Renal pelvis (tissue), 4 donors: ENCODE measurements around the gene SIAH2. TPM values are rescaled to one million over a fixed set of nuclear protein-coding genes. Genes with fewer than 3 reads are reported as not detected.

Experiments used
- DNase-seq: peaks from one replicate; pipeline ENCODE4 v3.0.0-alpha.2; 2013
- polyA plus RNA-seq, 3 donors: library from polyadenylated mRNA; unstranded; fragments of 120-200 nt; gene quantifications; one replicate each; pipeline ENCODE4 v1.2.1, GENCODE V29; 2013; ENCODE audit not compliant: insufficient read length in 3 of 3

Gene SIAH2
- polyA plus RNA-seq, 3 donors, result 16.4 to 18.4 (median 16.7) TPM

GRCh38 chr3:150783920-150784746 lies 21.2 kb upstream of the SIAH2 start:
- no peak for DNase-seq

GRCh38 chr3:150783316-150783715 lies 20.3 kb upstream of the SIAH2 start:
- DNase-seq, result no peak

GRCh38 chr3:150779402-150779858 lies 16.5 kb upstream of the SIAH2 start:
- DNase-seq, result no peak

- no peak for DNase-seq
Observed at GRCh38 chr3:150778793-150779401, 15.9 kb upstream of the SIAH2 start.

- no peak for DNase-seq
Observed at GRCh38 chr3:150775001-150775599, 12.1 kb upstream of the SIAH2 start.

- DNase-seq, result no peak
Observed at GRCh38 chr3:150773616-150774192, 10.7 kb upstream of the SIAH2 start.

GRCh38 chr3:150771600-150771999 lies 8.6 kb upstream of the SIAH2 start:
- no peak for DNase-seq

GRCh38 chr3:150770681-150771080 lies 7.7 kb upstream of the SIAH2 start:
- no peak for DNase-seq

- no peak for DNase-seq
Observed at GRCh38 chr3:150766742-150767141, 3.8 kb upstream of the SIAH2 start.

- no peak for DNase-seq
Observed at GRCh38 chr3:150765949-150766720, 3.2 kb upstream of the SIAH2 start.

- no peak for DNase-seq
Observed at GRCh38 chr3:150764967-150765366, 2.0 kb upstream of the SIAH2 start.

- no peak for DNase-seq
Observed at GRCh38 chr3:150764566-150764965, 1.6 kb upstream of the SIAH2 start.

- DNase-seq, result peak; percentile 45
Observed at GRCh38 chr3:150763841-150764483, 993 bp upstream of the SIAH2 start.

- DNase-seq, result no peak
Observed at GRCh38 chr3:150762662-150763121, 277 bp downstream of the SIAH2 start.

GRCh38 chr3:150761831-150762661 lies 923 bp downstream of the SIAH2 start:
- peak; percentile 41 for DNase-seq

GRCh38 chr3:150760431-150761200 lies 2.4 kb downstream of the SIAH2 start:
- DNase-seq, result no peak

- no peak for DNase-seq
Observed at GRCh38 chr3:150759947-150760346, 3.0 kb downstream of the SIAH2 start.

GRCh38 chr3:150759319-150759718 lies 3.6 kb downstream of the SIAH2 start:
- DNase-seq, result no peak

GRCh38 chr3:150757768-150758167 lies 5.2 kb downstream of the SIAH2 start:
- no peak for DNase-seq
